ENCODE data around the gene CHID1. TPM values are rescaled to one million over a fixed set of nuclear protein-coding genes. Genes with fewer than 3 reads are reported as not detected.

CHID1 gene
- total RNA-seq, 4 donors from 2014 or later: 36.0 to 55.3 (median 46.4) TPM

- Histone ChIP-seq H3K9me3 (no peaks in the 10 kb centered on the region), H3K4me3 (peak overlapping the region; percentile 73 to 87), H3K36me3 (peaks cover 0 to 31% of the 10 kb centered on the region in 2 donors), H3K4me1 (peaks cover 0 to 96% (median 43%) of the 10 kb centered on the region in 3 donors), H3K27ac (peak overlapping the region; percentile 66 to 89 (median 84)), H3K27me3 (peaks cover 37% of the 10 kb centered on the region)
- no peak for ATAC-seq
- TF ChIP-seq POLR2A (IDR thresholded peaks at IDR 0.05) (no peak), EP300 (IDR thresholded peaks at IDR 0.05) (no peak), POLR2AphosphoS5 (IDR thresholded peaks at IDR 0.05) (no peak), CTCF (IDR thresholded peaks at IDR 0.05) (no peak)
- 21 to 43% methylated on average over 2 of the region's 9 CpGs for WGBS, 2 donors (ENCODE audit: low coverage in 1 of 2)
Measured at GRCh38 chr11:833849-834311, 76.7 kb downstream of the CHID1 start.

- peaks cover 43% of the 10 kb centered on the region for H3K27me3 ChIP-seq
- H3K27ac ChIP-seq: peak overlapping the region; percentile 66 to 89 (median 84)
- H3K36me3 ChIP-seq: peaks cover 0 to 25% of the 10 kb centered on the region in 2 donors
- peaks cover 0 to 96% (median 46%) of the 10 kb centered on the region in 3 donors for H3K4me1 ChIP-seq
- TF ChIP-seq CTCF (IDR thresholded peaks at IDR 0.05) (no peak), POLR2AphosphoS5 (IDR thresholded peaks at IDR 0.05) (peak; percentile 50), EP300 (IDR thresholded peaks at IDR 0.05) (no peak), POLR2A (IDR thresholded peaks at IDR 0.05) (peak in 1 of 2 donors; percentile 34)
- whole genome bisulfite sequencing, 2 donors (ENCODE audit: low coverage in 1 of 2): no CpG with 5 or more reads among the region's 55 CpGs
- peak; percentile 61 for ATAC-seq
- H3K4me3 ChIP-seq: peak overlapping the region; percentile 73 to 87
- H3K9me3 ChIP-seq: no peaks in the 10 kb centered on the region
Measured at GRCh38 chr11:833114-833791, 77.4 kb downstream of the CHID1 start.

GRCh38 chr11:832529-833113 is 78.0 kb downstream of the CHID1 start, which contains the start of gene CD151:
TSS of gene CD151 (plus strand) at chr11:832952. CDS start at chr11:836070, 3,118 bp downstream.
- peak; percentile 68 for ATAC-seq
- peak within 1 kb of the TSS; percentile 66 to 89 (median 84) for H3K27ac ChIP-seq
- peaks cover 0 to 96% (median 46%) of the 10 kb centered on the region in 3 donors for H3K4me1 ChIP-seq
- H3K9me3 ChIP-seq: no peaks in the 10 kb centered on the region
- TF ChIP-seq EP300 (IDR thresholded peaks at IDR 0.05) (no peak), POLR2A (IDR thresholded peaks at IDR 0.05) (no peak), CTCF (IDR thresholded peaks at IDR 0.05) (peak in 1 of 4 experiments; percentile 30), POLR2AphosphoS5 (IDR thresholded peaks at IDR 0.05) (peak; percentile 31)
- WGBS, 2 donors (ENCODE audit: low coverage in 1 of 2): no CpG with 5 or more reads among the region's 67 CpGs
- H3K36me3 ChIP-seq: peaks cover 0 to 18% of the 10 kb centered on the region in 2 donors
- peaks cover 50% of the 10 kb centered on the region for H3K27me3 ChIP-seq
- peak within 1 kb of the TSS; percentile 73 to 87 for H3K4me3 ChIP-seq

GRCh38 chr11:831961-832528 is 78.6 kb downstream of the CHID1 start:
- H3K4me1 ChIP-seq: peaks cover 0 to 96% (median 50%) of the 10 kb centered on the region in 3 donors
- WGBS, 2 donors (ENCODE audit: low coverage in 1 of 2): 80 to 91% methylated on average over 3 to 5 of the region's 23 CpGs
- peak overlapping the region in 3 of 4 donors; percentile 82 to 89 (median 87) for H3K27ac ChIP-seq
- peaks cover 0 to 13% of the 10 kb centered on the region in 2 donors for H3K36me3 ChIP-seq
- no peak for ATAC-seq
- H3K9me3 ChIP-seq: no peaks in the 10 kb centered on the region
- peaks cover 55% of the 10 kb centered on the region for H3K27me3 ChIP-seq
- peak overlapping the region in 1 of 2 donors; percentile 87 for H3K4me3 ChIP-seq
- TF ChIP-seq POLR2A (IDR thresholded peaks at IDR 0.05): no peak
- TF ChIP-seq CTCF (IDR thresholded peaks at IDR 0.05): no peak
- TF ChIP-seq POLR2AphosphoS5 (IDR thresholded peaks at IDR 0.05): no peak
- TF ChIP-seq EP300 (IDR thresholded peaks at IDR 0.05): no peak
